Prostate gland (tissue), 2 donors: ENCODE measurements around the gene CCT7. TPM values are rescaled to one million over a fixed set of nuclear protein-coding genes. Genes with fewer than 3 reads are reported as not detected.

ENCODE experiments used
- DNase-seq: peaks from one replicate; pipeline ENCODE4 v3.0.0-alpha.2; 2019; ENCODE audit warnings: low spot score
- H3K27ac ChIP-seq, 2 donors: fragments of 200-600 bp; sonication (generic); 2 replicates each; pipeline ENCODE4 v1.5.1; 2017 to 2019
- H3K27me3 ChIP-seq: fragments of 200-600 bp; sonication (generic); replicated peaks from 2 replicates; pipeline ENCODE4 v1.5.1; 2019; ENCODE audit not compliant: insufficient read depth
- H3K36me3 ChIP-seq, 2 donors: fragments of 200-600 bp; sonication (generic); 1 replicate in 1 of 2; 2 replicates in 1 of 2; pipeline versions ENCODE4 v1.5.1 to v1.8.1; 2017 to 2019
- H3K4me1 ChIP-seq: fragments of 200-600 bp; sonication (generic); replicated peaks from 2 replicates; pipeline ENCODE4 v1.5.1; 2019
- H3K4me3 ChIP-seq, 2 donors: fragments of 200-600 bp; sonication (generic); 2 replicates each; pipeline ENCODE4 v1.5.1; 2017 to 2019
- H3K9me3 ChIP-seq: fragments of 200-600 bp; sonication (generic); 2 replicates; pipeline ENCODE4 v1.5.1; 2017
- POLR2A ChIP-seq: fragments of 450-650 bp; IDR thresholded peaks from one replicate; pipeline ENCODE4 v1.6.1; 2016; ENCODE audit warnings: antibody characterized with exemption, mild to moderate bottlenecking
- POLR2AphosphoS5 ChIP-seq: sonication (generic); formaldehyde crosslinking; IDR thresholded peaks from one replicate; pipeline ENCODE4 v1.6.1; 2017; ENCODE audit warnings: antibody characterized with exemption
- WGBS: methylation state at CpG from one replicate; pipeline ENCODE4 v1.1.5; 2018; 5-methylcytosine and 5-hydroxymethylcytosine counted together
- intact Hi-C: fragments of 100-400 bp; cut with DNase I; formaldehyde crosslinking; loops from one replicate; pipeline ENCODE4 v1.14.2; 2022
- total RNA-seq, 2 donors: library from RNA; depleted of rRNA; stranded (reverse); fragments of >200 nt; gene quantifications; one replicate each; pipeline ENCODE4 v1.1.0, GENCODE V29; 2016
- TF ChIP-seq, protein P1 (sequence below), 4 experiments: fragments of 200-600 bp in 2 of 4; fragments of 450-650 bp in 2 of 4; sonication (generic) in 2 of 4; IDR thresholded peaks; 1 replicate in 3 of 4; 2 replicates in 1 of 4; pipeline ENCODE4 v1.5.1; 2016 to 2019; ENCODE audit warnings: antibody characterized with exemption in 4 of 4, mild to moderate bottlenecking in 2 of 4, moderate library complexity in 2 of 4

CCT7 gene
- total RNA-seq, 2 donors from 2014 or later = 206 to 242 TPM

DNA sequence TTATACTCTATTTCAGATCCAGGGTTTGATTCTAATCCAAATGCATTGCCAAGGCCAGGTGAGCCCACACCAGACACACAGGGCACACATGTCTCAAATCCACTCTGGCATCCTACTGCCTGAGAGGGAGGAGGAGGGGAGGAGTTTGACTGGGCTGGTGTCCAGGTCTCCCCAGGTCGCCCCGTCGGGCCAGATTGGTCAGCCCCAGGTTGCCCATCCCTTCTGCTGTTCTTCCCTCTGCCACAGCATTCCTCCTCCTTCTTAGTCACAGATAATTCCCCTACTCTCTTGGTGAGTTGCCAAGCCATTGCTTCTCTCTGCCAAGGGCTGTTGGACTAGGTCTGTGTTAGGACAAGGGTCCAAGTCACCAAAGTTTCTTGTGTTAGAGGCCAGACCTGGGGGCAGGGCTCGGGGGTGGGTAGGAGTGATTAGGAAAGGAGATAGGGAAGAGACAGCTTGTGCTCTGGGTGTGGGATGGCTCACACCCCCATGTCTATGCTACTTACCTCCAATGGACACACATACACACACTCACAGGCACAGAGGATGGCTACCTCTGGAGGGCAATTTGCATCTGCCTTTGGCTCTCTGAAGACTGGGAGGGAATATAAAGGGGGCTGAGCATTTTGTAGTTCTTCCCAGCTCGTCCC lies 61.8 kb downstream of the CCT7 start:
- no peak overlapping the region for H3K27ac ChIP-seq
- no peaks in the 10 kb centered on the region for H3K36me3 ChIP-seq
- H3K27me3 ChIP-seq = peaks cover 30% of the 10 kb centered on the region
- TF ChIP-seq, protein P1, sequence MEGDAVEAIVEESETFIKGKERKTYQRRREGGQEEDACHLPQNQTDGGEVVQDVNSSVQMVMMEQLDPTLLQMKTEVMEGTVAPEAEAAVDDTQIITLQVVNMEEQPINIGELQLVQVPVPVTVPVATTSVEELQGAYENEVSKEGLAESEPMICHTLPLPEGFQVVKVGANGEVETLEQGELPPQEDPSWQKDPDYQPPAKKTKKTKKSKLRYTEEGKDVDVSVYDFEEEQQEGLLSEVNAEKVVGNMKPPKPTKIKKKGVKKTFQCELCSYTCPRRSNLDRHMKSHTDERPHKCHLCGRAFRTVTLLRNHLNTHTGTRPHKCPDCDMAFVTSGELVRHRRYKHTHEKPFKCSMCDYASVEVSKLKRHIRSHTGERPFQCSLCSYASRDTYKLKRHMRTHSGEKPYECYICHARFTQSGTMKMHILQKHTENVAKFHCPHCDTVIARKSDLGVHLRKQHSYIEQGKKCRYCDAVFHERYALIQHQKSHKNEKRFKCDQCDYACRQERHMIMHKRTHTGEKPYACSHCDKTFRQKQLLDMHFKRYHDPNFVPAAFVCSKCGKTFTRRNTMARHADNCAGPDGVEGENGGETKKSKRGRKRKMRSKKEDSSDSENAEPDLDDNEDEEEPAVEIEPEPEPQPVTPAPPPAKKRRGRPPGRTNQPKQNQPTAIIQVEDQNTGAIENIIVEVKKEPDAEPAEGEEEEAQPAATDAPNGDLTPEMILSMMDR (IDR thresholded peaks at IDR 0.05) = no peak
- no peak for TF ChIP-seq POLR2A
- no peak for TF ChIP-seq POLR2AphosphoS5
- 31% methylated on average over 5 of the region's 5 CpGs for WGBS
- intact Hi-C loops = no loop called here
- H3K4me1 ChIP-seq = no peaks in the 10 kb centered on the region
- no peaks in the 10 kb centered on the region for H3K9me3 ChIP-seq
- H3K4me3 ChIP-seq = no peak overlapping the region
- no peak for DNase-seq

DNA sequence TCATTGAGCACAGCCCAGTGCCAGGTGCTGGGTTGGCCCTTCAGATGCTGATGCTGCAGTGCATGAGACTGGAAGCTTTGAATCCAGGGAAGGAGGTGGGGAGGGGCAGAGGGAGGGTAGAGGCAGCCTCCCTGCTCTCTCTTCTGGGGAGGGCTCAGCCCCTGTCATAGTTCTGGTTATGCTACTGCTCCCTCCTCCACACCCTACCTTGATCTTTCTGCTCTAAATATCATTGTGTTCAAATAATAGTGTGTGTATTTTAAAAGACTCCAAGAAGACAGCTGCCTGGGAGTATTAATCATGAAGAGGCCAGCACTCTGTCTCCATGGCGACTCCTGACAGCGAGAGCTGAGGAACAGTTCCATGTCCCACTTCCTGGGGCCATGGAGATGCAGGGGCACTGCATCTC lies 63.0 kb downstream of the CCT7 start:
- no peak for DNase-seq
- TF ChIP-seq POLR2A (no peak), POLR2AphosphoS5 (no peak)
- TF ChIP-seq, protein P1 (IDR thresholded peaks at IDR 0.05) = no peak
- no peak overlapping the region for H3K27ac ChIP-seq
- intact Hi-C loops = no loop called here
- no peak overlapping the region for H3K4me3 ChIP-seq
- no peaks in the 10 kb centered on the region for H3K9me3 ChIP-seq
- WGBS = 4% methylated on average over 2 of the region's 2 CpGs
- H3K4me1 ChIP-seq = no peaks in the 10 kb centered on the region
- peaks cover 25% of the 10 kb centered on the region for H3K27me3 ChIP-seq
- no peaks in the 10 kb centered on the region for H3K36me3 ChIP-seq

DNA sequence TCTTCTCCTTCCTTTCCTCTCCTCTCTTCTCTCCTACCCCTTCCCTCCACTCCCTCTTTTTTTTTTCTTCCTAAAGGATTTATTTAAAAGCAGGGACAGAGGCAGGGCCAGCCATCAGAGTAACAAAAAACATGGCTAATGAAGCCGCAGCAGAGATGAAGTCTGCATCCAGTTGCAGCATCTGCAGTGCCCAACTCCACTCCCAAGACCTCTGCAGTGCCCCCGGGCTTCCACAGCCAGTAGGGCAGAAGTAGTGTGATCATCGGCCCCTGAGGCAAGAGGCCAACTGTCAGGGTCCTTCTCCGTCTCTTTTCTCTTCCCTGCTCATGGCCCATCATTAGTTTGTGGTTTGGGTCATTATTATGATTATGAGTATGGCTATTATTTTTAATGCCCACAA lies 63.5 kb downstream of the CCT7 start:
- intact Hi-C loops = no loop called here
- WGBS = 61% methylated on average over 4 of the region's 4 CpGs
- no peak overlapping the region for H3K27ac ChIP-seq
- H3K4me3 ChIP-seq = no peak overlapping the region
- peaks cover 24% of the 10 kb centered on the region for H3K27me3 ChIP-seq
- no peaks in the 10 kb centered on the region for H3K36me3 ChIP-seq
- no peaks in the 10 kb centered on the region for H3K4me1 ChIP-seq
- DNase-seq = no peak
- TF ChIP-seq POLR2A (no peak), POLR2AphosphoS5 (no peak)
- TF ChIP-seq, protein P1 (IDR thresholded peaks at IDR 0.05) = no peak
- H3K9me3 ChIP-seq = no peaks in the 10 kb centered on the region

DNA sequence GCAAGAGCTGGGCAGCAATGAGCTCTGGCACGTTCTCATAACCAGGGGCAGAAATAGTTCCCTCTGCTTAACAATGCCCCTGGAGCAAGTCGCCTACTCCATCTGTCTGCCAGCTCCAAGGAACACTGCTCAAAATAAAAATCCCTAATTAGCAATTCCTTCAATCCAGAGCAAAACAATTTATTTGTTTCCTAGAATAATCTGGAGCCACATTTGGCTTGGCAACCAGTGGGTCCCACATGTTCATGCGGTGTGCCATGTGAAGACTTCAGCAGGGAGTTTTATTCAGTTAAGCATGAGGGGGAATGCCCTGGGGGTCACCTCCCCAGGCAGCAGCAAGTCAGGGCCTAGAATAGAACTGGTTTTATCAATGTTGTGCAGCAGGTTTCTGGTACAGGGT lies 66.8 kb downstream of the CCT7 start:
- Histone ChIP-seq H3K4me3 (no peak overlapping the region), H3K9me3 (no peaks in the 10 kb centered on the region), H3K36me3 (no peaks in the 10 kb centered on the region), H3K27ac (no peak overlapping the region), H3K4me1 (no peaks in the 10 kb centered on the region), H3K27me3 (peaks cover 2% of the 10 kb centered on the region)
- intact Hi-C loops = no loop called here
- TF ChIP-seq POLR2A (no peak), POLR2AphosphoS5 (no peak)
- TF ChIP-seq, protein P1 (IDR thresholded peaks at IDR 0.05) = no peak
- DNase-seq = no peak
- 59% methylated on average over 3 of the region's 3 CpGs for WGBS

DNA sequence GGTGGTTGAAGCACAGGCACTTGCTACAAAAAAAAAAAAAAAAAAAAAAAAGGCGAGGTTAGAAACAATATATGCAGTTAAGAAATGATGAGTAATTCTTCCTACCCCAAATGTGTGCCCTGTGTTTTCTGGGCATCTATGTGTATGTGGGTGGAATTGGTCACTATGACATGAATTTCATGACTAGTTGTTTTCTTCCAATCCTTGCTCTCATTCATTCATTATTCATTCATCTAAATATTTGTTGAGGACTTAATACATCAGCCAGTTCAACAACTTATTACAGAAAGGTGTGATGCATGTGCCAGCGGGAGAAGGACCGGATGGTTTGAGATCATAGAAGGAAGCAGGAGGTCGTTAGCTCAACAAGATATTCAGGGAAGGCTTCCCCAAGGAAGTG lies 67.5 kb downstream of the CCT7 start:
- Histone ChIP-seq H3K27ac (no peak overlapping the region), H3K27me3 (peaks cover 2% of the 10 kb centered on the region), H3K4me3 (no peak overlapping the region), H3K9me3 (no peaks in the 10 kb centered on the region), H3K4me1 (no peaks in the 10 kb centered on the region), H3K36me3 (no peaks in the 10 kb centered on the region)
- no peak for TF ChIP-seq POLR2AphosphoS5
- TF ChIP-seq, protein P1 (IDR thresholded peaks at IDR 0.05) = no peak
- no peak for TF ChIP-seq POLR2A
- intact Hi-C loops = no loop called here
- WGBS = 72% methylated on average over 4 of the region's 4 CpGs
- DNase-seq = no peak
